GM19240 (cell line): Measurements from ENCODE around the gene PPFIA4.
A peak's percentile ranks its signal among the peaks of the same experiment; 100 is the strongest.

ENCODE experiments used
- DNase-seq: peaks from one replicate; pipeline ENCODE4 v3.0.0; 2011; ENCODE audit warnings: low spot score; ENCODE audit not compliant: insufficient read length

The PPFIA4 gene

GRCh38 chr1:203099805-203100515 lies 73.7 kb downstream of the PPFIA4 start:
- DNase-seq, result no peak

- DNase-seq, result no peak
Observed at GRCh38 chr1:203100516-203100869, 74.2 kb downstream of the PPFIA4 start.

- DNase-seq, result no peak
Observed at GRCh38 chr1:203101813-203102634, 75.7 kb downstream of the PPFIA4 start.

GRCh38 chr1:203103216-203103615 lies 76.9 kb downstream of the PPFIA4 start:
- no peak for DNase-seq

- DNase-seq, result no peak
Observed at GRCh38 chr1:203103829-203104495, 77.7 kb downstream of the PPFIA4 start.

GRCh38 chr1:203104789-203105390 lies 78.6 kb downstream of the PPFIA4 start:
- DNase-seq, result no peak

- DNase-seq, result no peak
Observed at GRCh38 chr1:203112475-203112874, 86.2 kb downstream of the PPFIA4 start.

GRCh38 chr1:203113308-203113707 lies 87.0 kb downstream of the PPFIA4 start:
- DNase-seq, result no peak

GRCh38 chr1:203114202-203114601 lies 87.9 kb downstream of the PPFIA4 start:
- no peak for DNase-seq

GRCh38 chr1:203116091-203116820 lies 90.0 kb downstream of the PPFIA4 start:
- no peak for DNase-seq

GRCh38 chr1:203117611-203118575 lies 91.6 kb downstream of the PPFIA4 start:
- DNase-seq, result peak; percentile 39

- DNase-seq, result no peak
Observed at GRCh38 chr1:203120325-203121153, 94.2 kb downstream of the PPFIA4 start.

GRCh38 chr1:203121186-203122015 lies 95.1 kb downstream of the PPFIA4 start:
- no peak for DNase-seq

- DNase-seq, result no peak
Observed at GRCh38 chr1:203122159-203122558, 95.9 kb downstream of the PPFIA4 start.

- no peak for DNase-seq
Observed at GRCh38 chr1:203124011-203124410, 97.7 kb downstream of the PPFIA4 start.

- DNase-seq, result no peak
Observed at GRCh38 chr1:203124546-203125317, 98.4 kb downstream of the PPFIA4 start.

GRCh38 chr1:203126151-203126865 lies 100.0 kb downstream of the PPFIA4 start:
- no peak for DNase-seq
